HS-27A (cell line): ENCODE data around the gene MTHFR.

ENCODE experiments used
- DNase-seq: peaks from one replicate; pipeline ENCODE4 v3.0.0-alpha.2; 2012; ENCODE audit warnings: low read depth, missing footprints

MTHFR gene

GRCh38 chr1:11780380-11781147, 25.2 kb downstream of the MTHFR start:
- DNase-seq, result no peak

DNA sequence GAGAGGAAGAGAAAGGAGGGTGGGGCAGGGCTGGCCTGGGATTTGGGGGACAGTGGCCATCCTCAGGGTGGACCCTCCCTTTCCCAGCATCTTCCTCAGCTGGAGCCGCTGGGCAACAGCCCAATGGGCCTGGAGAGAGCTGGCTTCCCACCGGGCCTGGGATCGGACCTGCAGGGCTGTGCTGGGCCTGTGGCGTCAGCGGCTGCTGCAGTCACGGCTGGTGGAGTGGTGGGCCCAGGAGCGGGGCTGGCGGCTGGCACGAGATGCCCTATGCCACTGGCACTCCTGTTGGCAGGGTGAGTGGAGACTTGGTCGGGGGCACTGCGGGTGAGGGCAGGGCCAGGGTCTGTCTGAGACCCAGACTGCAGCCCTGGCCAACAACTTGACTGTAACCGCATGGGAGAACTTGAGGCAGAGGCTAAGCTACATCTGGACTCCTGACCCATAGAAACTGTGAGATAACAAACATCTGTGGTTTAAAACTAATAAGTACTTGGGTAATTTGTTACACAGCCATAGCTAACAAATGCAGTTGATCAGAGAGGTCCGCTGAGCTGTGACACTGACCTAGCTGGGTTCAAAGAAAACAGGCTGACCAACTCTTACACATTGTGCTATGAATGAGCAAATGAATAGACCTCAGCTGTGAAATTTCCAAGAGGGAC, 25.9 kb downstream of the MTHFR start:
- DNase-seq, result no peak

- no peak for DNase-seq
These were observed 26.7 kb downstream of the MTHFR start for GRCh38 chr1:11778844-11779623.

- DNase-seq, result no peak
These were observed 27.4 kb downstream of the MTHFR start for GRCh38 chr1:11778336-11778735.

- DNase-seq, result no peak
These were observed 28.0 kb downstream of the MTHFR start for GRCh38 chr1:11777658-11778322.

- no peak for DNase-seq
These were observed 31.0 kb downstream of the MTHFR start for GRCh38 chr1:11774753-11775152.

DNA sequence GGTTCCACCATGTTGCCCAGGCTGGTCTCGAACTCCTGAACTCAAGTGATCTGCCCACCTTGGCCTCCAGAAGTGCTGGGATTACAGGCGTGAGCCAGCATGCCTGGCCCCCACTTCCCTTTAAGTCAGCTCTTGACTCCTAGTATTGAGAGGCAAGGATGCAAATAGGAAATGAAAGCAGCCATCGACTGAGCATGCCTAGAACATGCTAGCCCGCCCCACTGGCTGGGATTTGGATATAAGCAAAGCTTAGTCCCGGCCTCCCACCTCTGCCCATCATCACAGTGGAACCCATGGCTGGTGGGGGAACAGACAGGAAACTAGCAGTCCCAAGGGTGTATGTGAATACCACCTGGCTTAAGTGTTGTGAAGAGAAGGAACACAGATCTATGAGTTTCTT, 33.3 kb downstream of the MTHFR start:
- DNase-seq, result no peak

DNA sequence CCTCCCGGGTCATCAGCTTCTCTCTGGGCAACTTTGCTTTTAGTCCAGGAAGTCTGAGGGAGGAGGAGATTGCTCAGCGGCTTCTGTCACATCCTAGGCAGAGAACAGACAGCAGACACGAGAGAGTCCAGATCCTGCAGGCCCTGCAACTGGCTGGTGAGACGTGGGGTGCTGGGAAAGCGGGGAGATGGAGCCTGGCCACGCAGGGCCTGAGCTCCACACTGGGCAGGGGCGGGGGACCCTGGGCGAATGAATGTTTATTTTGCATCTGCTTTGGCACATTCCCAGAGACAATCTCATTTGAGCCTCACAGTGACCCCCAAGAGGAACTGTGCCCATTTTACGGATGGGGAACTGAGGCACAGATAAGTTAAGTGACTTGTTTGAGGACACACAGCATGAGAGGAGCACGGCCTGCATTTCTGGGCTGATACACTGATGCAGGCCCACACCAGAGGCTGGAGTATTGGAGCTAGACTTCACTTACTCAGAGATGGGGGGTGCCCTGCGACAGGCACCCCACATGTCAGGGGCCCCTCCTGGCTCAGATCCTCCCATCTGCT, 34.2 kb downstream of the MTHFR start:
- DNase-seq, result no peak

GRCh38 chr1:11770011-11770410, 35.8 kb downstream of the MTHFR start:
- no peak for DNase-seq

GRCh38 chr1:11769274-11769673, 36.5 kb downstream of the MTHFR start:
- no peak for DNase-seq

GRCh38 chr1:11768821-11769220, 36.9 kb downstream of the MTHFR start:
- DNase-seq, result no peak

DNA sequence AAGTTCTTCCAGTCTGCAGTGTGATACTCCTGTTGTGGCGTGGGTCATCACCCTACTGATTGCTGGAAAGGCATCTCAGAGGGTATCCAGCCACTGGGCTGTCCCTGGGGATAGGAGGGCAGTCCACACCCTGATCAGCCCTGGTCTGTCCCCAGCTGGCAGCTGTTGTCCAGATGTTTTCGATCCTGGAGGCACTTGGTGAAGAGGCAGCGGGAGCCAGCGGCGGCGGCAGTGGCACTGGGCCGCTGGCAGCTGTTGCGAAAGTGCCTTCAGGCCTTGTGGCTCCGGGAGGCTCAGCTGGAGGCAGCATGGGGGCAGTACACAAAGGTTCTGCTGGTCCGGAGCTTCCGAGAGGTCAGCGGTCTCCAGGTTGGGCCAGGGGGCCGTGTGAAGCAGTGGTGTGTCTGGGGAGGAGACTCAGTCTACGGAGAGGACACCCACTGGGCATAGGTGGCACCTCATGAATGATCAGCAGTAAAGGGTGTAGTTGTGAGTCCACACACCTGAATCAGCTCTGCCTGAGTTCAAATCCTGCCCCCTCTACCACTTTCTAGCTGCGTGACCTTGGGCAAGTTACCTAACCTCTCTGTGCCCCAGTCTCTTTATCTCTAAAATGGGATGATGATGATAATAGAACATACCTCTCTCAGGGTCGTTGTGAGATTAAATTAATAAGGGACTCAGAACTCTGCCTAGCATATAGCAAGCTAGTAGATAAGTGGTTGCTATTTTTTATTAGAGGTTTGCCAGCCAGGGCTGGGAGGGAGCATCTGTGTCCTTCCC, 37.7 kb downstream of the MTHFR start:
- no peak for DNase-seq

- DNase-seq, result no peak
These were observed 39.4 kb downstream of the MTHFR start for GRCh38 chr1:11766429-11766776.

- DNase-seq, result no peak
These were observed 39.9 kb downstream of the MTHFR start for GRCh38 chr1:11765661-11766428.

GRCh38 chr1:11764519-11764918, 41.2 kb downstream of the MTHFR start:
- DNase-seq, result no peak

DNA sequence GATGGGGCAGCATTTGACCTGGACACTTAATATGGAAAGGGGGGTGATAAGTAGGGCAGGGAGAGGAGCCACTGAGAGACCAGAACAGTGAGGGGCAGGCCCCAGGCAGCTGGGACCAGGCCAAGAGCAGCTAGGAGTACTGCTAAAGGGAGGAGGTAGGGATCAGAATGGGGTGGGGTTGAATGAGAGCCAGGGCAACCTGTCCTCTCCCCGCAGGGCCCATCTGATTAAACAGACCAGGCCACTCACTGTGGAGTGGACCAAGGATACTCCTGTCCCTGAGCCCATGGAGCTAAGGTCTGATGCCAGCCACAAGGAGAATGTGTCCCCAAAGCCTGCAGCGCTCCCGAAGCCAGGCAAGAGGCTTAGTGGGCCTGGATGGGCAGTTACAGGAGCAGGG, 41.6 kb downstream of the MTHFR start:
- no peak for DNase-seq

DNA sequence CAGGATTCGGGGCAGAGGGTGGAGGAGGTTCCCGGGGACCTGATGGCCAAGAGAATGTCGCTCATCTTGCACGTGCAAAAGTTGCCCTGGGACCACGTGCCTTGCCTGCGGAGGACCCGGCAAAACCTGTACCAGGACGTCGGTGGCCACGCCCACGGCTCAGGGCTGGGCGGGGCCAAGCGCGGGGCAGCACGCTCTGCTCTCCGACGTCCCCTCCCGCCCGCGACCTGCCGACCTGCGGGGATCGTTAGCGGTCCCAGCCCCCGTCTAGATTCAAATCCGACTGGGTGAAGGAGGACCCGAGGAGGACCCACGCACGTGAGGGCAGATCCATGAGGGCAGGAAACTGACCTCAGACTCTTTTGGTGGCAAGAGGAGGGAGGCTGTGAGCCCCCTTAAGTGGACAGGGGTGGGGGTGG, 43.8 kb downstream of the MTHFR start, which contains the start of gene C1orf167:
Gene C1orf167, plus strand, starts transcription at position 206 of the 419 bp plus-strand sequence. CDS start 2,208 bp downstream, outside the sequence.
- DNase-seq, result no peak

DNA sequence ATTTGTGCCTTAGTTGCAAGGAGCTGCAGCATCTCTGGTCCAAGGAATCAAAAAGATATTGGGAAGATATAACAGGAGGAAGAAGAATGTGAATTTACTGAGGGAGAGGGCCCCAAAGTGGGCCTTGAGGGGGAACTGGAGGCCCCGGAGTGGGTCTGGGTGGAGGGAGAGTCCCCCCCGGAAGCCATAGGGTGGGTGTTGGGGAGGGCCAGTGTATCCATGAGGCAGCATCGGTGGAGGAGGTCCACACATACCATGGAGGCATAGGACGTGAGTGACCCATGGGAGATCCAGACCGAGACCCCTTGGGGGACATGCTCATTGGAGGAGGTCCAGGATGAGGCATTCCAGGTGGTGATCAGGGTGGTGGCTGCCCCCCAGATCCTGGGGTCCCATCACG, 44.5 kb downstream of the MTHFR start:
- no peak for DNase-seq

DNA sequence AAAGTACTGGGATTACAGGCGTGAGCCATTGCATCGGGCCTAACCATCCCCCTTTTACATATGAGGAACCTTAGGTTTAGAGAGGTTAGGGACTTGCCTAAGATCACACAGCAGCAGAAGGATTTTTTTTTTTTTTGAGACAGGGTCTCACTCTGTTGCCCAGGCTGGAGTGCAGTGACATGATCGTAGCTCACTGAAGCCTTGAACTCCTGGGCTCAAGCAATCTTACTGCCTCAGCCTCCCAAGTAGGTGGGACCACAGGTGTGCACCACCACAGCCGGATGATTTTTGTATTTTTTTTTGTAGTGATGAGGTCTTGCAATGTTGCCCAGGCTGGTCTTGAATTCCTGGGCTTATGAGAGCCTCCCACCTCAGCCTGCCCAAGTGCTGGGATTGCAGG, 46.0 kb downstream of the MTHFR start:
- DNase-seq, result no peak

DNA sequence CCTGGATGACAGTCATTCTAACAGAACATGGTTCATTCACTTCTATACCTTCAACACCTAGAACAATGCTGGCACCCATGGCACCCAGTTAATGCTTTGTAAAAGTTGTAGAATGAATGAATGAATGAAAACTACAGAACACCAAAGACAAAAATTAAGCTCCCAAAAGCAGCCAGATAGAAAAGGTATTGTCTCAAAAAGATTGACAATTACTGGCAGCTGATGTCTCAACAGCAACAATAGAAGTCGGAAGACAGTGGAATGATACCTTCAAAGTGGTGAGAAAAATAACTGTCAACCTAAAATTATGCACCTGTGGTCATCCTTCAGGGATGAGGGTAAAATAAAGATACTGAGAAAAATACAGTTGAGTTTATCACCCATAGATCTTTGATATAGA, 48.7 kb downstream of the MTHFR start:
- DNase-seq, result no peak
